ENCODE data around the gene MPZ.
"Not testable (repeated sequence)": the region's sequence is repeated elsewhere in the genome, so short reads cannot be mapped to it uniquely, and the experiment has no call there.

MPZ gene

GRCh38 chr1:161309868-161310267, at the start of gene MPZ:
Gene MPZ, minus strand, starts transcription at chr1:161309968. Its CDS starts 63 bp downstream, at chr1:161309905.
- DNase-seq (ENCODE audit: low read depth), result no peak

GRCh38 chr1:161359291-161359690, 49.5 kb upstream of the MPZ start:
- DNase-seq (ENCODE audit: low read depth), result no peak

GRCh38 chr1:161357073-161357472, 47.3 kb upstream of the MPZ start:
- DNase-seq (ENCODE audit: low read depth), result no peak

- no peak for DNase-seq (ENCODE audit: low read depth)
These were observed 41.7 kb upstream of the MPZ start for GRCh38 chr1:161351482-161351881.

GRCh38 chr1:161350671-161351070, 40.9 kb upstream of the MPZ start:
- no peak for DNase-seq (ENCODE audit: low read depth)

- DNase-seq (ENCODE audit: low read depth), result no peak
These were observed 33.1 kb upstream of the MPZ start for GRCh38 chr1:161342821-161343220.

- no peak for DNase-seq (ENCODE audit: low read depth)
These were observed 32.4 kb upstream of the MPZ start for GRCh38 chr1:161342177-161342576.

- DNase-seq (ENCODE audit: low read depth), result no peak
These were observed 26.0 kb upstream of the MPZ start for GRCh38 chr1:161335796-161336195.

- DNase-seq (ENCODE audit: low read depth), result no peak
These were observed 23.4 kb upstream of the MPZ start for GRCh38 chr1:161333166-161333565.

GRCh38 chr1:161330346-161330745, 20.6 kb upstream of the MPZ start:
- no peak for DNase-seq (ENCODE audit: low read depth)

- DNase-seq (ENCODE audit: low read depth), result no peak
These were observed 14.3 kb upstream of the MPZ start for GRCh38 chr1:161324020-161324419.

GRCh38 chr1:161315841-161316674, 6.3 kb upstream of the MPZ start:
- not testable (repeated sequence) for DNase-seq (ENCODE audit: low read depth)

- peak; percentile 85 for DNase-seq (ENCODE audit: low read depth)
These were observed 4.6 kb upstream of the MPZ start, which contains the start of gene SDHC for GRCh38 chr1:161314201-161314981. Gene SDHC, plus strand, starts transcription at chr1:161314381. Its CDS starts 25 bp downstream, at chr1:161314406.

GRCh38 chr1:161313554-161314200, 3.9 kb upstream of the MPZ start:
- no peak for DNase-seq (ENCODE audit: low read depth)

GRCh38 chr1:161311595-161312181, 1.9 kb upstream of the MPZ start:
- no peak for DNase-seq (ENCODE audit: low read depth)

GRCh38 chr1:161307892-161308638, 1.7 kb downstream of the MPZ start:
- no peak for DNase-seq (ENCODE audit: low read depth)

- DNase-seq (ENCODE audit: low read depth), result no peak
These were observed 2.5 kb downstream of the MPZ start for GRCh38 chr1:161307230-161307768.

GRCh38 chr1:161305867-161306519, 3.8 kb downstream of the MPZ start:
- peak; percentile 81 for DNase-seq (ENCODE audit: low read depth)

- DNase-seq (ENCODE audit: low read depth), result no peak
These were observed 4.6 kb downstream of the MPZ start for GRCh38 chr1:161304927-161305866.
